ENCODE measurements around the gene ADAMTS9.

Gene ADAMTS9, protein sequence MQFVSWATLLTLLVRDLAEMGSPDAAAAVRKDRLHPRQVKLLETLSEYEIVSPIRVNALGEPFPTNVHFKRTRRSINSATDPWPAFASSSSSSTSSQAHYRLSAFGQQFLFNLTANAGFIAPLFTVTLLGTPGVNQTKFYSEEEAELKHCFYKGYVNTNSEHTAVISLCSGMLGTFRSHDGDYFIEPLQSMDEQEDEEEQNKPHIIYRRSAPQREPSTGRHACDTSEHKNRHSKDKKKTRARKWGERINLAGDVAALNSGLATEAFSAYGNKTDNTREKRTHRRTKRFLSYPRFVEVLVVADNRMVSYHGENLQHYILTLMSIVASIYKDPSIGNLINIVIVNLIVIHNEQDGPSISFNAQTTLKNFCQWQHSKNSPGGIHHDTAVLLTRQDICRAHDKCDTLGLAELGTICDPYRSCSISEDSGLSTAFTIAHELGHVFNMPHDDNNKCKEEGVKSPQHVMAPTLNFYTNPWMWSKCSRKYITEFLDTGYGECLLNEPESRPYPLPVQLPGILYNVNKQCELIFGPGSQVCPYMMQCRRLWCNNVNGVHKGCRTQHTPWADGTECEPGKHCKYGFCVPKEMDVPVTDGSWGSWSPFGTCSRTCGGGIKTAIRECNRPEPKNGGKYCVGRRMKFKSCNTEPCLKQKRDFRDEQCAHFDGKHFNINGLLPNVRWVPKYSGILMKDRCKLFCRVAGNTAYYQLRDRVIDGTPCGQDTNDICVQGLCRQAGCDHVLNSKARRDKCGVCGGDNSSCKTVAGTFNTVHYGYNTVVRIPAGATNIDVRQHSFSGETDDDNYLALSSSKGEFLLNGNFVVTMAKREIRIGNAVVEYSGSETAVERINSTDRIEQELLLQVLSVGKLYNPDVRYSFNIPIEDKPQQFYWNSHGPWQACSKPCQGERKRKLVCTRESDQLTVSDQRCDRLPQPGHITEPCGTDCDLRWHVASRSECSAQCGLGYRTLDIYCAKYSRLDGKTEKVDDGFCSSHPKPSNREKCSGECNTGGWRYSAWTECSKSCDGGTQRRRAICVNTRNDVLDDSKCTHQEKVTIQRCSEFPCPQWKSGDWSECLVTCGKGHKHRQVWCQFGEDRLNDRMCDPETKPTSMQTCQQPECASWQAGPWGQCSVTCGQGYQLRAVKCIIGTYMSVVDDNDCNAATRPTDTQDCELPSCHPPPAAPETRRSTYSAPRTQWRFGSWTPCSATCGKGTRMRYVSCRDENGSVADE (N-terminal part only)

DNA sequence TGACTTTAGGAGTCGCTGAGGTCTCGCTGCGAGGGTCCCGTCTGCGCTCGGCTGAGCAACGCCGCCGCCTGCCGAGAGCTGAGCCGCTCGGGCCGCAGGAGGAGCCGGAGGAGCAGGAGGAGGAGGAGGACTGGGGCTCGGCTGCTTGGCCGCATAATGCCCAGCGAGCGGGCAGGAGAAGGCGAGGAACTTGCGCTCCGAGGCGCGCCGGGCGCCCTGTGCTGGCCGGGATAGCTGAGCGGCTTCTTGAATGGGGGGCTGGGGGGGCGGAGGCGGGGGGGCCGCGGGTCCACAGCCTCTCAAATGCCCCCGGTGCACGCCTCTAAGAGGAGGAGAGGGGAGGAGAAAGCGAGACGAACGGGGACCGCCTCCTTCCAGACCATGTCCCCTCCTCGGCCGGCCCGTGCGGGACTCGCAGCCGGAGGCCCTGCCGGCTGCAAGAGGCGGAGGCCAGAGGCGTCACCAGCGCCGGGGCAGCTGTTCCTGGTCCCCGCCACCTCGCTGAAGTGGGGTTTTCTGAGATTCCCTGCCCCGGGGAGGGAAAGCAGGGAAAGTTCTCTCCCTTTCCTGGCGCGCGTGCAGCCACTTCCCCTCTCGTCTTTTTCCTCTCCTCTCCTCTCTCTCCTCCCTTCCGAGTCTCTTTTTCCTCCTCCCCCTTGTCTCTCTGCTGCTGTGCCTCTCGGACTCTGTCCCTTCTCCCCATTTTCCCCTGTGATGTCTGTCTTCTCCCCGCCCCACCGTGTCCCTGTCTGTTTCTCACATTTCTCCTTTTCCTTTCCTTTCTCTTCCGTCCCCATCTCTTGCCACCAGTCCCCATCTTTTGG is at the start of gene ADAMTS9:
Gene ADAMTS9 (minus strand): TSS at position 220 of the 824 bp plus-strand sequence. CDS start 343 bp downstream, outside the sequence.
- DNase-seq, result no peak

DNA sequence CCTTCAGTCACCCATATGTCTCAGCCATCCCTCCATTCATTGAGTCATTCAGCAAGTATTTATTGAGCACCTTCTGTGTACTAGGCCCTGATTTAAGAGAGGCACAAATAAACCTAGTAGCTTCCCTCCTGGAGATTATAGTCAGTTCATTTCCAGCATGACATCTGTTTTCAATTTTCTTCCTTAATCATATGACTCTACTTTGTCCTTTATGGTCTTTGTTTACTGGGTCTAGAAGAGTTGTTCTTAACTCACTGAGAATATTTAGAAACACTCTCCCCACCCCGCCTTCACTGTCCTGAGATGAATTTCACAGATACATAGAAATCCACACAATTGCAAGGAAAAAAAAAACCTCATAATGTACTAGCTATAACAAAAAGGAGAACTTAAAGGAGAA is 44.8 kb upstream of the ADAMTS9 start:
- no peak for DNase-seq

DNA sequence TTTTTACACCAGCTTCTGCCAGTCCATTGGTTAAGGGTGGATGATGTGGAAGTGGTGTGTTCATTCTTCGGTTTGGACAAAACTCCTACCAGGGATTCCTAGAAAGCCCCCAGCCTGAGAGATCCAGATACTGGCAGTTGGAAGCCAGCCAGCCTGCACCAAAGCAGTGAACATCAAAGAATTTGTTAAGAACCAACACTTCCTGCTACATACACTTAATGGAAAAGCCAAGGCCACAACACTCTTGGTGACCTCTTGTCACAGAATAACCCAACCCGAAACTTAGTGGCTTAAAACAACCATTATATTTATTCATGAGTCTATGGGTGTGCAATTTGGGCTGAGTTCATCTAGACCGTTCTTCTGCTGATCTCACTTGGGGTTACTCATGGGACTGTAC is 42.9 kb upstream of the ADAMTS9 start:
- DNase-seq, result no peak

DNA sequence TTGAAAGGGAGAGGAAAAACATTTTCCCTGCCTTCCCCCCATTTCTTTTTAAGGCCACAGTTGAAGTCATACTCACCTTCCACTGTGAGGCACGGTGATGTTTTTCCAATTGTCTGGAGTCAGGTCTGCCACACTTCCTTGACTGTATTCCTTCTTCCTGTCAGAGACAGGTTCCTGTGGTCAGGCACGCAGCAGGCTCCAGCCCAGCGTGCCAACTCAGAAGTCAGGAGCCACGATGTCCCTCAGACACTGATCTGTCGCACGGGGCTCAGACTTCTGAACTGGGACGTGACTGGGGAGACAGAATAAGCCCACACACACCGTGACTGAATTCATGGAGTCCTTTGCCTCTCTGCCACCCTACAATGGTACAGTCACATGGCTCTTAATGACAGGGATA is 41.2 kb upstream of the ADAMTS9 start:
- no peak for DNase-seq

DNA sequence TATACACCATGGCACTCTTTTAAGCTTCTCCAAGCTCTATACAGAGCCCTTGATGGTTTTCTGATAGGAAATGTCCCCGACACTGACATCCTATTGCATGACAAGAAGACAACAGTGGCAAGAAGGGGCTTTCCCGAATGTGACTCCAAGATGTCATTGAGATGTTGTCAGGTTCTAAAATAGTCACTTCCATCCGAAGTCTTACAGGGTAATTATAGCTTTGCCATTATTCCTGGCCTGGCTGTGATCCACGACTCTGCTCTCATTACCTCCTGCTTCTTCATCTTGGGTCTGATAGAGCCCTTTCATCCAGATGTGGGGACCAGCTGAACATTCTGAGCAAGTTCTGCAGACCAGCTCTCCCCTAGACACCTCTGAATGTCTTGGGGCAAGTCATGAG is 40.6 kb upstream of the ADAMTS9 start:
- DNase-seq, result no peak

DNA sequence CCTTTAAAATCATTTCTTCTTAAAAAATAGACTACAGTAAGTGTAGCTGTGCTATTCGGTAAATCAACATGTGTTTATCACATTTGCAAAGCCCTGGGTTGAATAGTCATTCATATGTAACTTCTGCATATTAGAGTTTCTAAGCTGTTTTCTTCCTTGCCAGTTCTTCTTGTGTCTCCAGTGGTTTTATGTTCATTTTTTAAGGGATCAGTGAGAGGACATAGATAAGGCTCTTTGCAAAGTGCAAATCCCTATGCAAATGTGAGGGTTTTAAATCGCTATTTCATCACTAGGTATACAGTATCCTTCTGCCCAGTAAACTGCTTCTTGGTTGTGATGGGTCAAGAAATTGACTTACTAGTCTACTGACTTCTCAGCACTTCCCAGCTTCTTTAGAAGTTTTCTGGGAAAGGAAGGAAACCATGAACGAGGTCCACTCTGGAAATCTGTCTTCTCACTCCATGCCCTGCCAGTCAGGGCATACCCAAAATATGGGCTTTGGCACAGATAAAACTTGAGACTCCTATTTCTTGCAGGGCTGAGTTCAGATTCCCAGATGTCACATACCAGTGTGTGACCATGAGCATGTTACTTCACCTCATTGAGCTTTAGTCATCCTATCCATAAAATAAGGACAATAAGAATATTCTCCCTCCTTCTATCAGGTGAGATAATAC is 38.8 kb upstream of the ADAMTS9 start:
- no peak for DNase-seq

DNA sequence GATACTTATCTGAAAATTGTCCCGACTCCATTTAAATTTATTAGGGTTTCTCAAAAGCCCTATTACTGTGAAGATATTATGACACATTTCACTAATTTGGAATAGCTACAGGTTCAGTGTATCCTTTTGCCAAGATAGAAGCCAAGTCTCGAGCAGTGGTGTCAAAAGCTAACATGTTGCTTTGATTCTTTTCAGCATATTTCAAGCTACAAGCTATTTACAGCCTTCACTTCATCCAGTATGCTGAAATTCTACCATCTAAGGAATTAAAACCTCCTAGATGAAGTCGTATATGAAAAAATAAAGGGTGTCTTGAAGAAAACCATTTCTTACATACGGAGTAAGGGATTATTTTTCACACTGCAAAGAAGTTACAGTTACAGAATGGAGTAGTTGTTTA is 31.2 kb upstream of the ADAMTS9 start:
- no peak for DNase-seq

DNA sequence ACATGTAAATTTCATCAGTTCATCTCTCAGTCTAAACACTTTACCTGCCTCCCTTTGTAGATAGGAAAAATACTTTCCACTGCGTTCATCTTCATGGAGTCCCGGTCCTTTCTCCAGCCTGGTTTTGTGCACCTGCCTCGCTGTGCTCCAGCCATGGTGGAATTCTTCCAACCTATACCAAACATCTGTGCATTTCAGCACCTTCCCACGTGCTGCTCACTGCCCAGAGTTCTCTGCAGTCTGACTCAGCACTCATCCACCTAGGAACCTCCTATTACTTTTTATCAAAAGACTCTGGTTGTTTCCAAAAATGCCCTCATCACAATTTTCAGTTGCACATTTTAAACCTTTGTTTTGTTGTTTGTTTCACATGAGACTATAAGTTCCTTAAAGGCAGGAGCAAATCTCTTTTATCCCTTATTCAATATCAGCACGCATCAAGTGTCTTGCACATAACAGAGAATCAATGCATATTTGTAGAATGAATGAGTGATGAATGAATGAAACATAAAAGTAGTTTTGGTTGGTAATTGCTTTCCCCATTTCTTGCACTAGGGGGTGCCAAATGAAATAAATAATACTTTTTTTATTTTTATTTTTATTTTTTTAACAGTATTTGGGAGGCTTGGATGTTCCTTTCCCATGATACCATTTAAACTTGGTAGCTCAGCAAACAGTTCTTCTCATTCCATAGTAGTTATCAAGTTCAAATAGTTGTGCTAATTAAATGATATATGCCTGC is 30.2 kb upstream of the ADAMTS9 start:
- no peak for DNase-seq

DNA sequence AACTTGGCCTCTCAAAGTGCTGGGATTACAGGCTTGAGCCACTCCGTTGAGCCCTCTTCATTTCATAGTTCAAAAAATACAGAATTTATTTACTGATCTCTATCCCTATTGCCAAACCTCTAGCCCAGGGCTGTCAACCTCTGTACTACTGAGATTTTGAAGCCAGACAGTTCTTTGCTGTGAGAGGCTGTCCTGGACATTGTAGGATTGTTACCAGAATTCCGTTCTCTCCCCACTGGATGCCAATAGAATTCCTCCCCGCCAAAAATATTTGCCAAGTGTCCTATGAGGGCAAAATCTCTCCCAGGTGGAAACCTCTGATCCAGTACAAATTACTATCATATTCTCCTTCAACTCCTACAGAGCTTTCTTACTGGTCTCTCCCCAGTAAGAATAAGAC is 29.6 kb upstream of the ADAMTS9 start:
- DNase-seq, result no peak

DNA sequence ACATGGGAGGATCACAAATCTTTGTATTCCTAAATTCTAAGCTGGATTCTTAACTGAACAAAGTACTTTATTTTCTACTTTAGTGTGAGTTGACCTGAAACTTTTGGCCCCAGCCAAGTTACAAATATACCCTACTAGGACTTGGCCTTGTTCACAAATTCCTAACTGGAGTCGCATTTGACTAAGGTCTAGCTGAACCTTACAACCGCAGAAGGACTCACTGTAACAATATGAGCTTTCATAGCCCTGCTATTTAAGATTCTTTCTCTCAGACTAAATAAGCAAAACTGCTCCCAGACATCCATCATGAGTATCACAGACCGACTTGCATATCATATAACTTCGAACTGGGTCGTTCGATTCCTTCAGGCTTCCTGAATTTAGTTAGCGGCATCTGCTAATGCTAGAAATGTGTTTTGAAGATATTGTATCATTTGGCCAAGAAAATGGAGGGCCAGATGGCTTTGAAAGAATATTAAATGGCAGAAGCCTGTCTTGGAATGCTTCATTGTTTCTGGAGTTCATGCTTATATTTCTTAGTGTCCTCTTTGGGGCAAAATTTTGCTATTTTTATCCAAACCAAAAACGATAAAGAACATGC is 28.4 kb upstream of the ADAMTS9 start:
- no peak for DNase-seq

DNA sequence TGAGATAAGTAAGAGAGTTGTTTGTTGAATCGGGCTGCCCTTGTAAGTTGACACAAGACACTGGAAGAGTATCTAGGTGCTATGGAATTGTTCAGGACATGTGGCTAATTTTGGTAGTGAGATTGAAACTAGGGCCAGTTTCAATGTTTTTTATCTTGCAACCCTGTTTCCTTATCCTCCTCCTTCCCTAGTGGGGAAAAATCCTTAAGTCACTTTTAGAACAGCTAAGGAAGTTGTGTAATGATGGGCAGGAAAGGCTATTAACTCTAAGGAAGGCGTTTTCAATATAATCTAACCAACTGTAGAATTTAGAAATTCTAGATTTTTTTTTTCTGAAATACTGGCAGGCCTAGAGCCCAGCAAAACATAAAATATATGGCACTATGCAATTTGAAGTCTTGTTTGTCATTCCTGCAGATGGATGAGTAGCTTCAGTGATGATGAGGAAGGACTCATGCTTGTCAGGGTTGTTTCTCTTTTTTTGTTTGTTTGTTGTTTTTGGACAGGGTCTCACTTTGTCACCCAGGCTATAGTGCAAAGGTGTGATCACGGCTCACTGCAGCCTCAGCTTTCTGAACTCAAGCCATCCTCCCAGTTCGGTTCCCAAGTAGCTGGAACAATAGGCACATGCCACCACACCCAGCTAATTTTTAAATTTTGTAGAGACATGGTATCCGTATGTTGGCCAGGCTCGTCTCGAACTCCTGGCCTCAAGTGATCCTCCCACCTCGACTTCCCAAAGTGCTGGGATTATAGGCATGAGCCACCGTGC is 27.6 kb upstream of the ADAMTS9 start:
- no peak for DNase-seq

DNA sequence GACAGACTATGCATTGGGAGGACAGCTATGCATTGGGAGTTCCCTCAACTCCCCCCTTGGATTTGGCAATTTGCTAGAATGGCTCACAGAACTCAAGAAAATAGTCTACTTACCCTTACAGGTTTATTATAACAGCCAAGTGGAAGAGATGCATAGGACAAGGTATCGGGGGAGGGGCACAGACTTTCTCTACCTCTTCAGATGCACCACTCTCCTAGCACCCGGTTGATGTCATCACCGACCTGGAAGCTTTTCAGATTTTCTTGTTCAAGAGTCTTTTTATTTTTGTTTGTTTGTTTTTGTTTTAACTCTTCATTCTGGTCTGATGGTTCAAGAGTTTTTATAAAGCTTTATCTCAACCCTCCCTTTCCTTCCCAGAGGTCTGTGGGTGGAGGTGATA is 20.7 kb upstream of the ADAMTS9 start:
- DNase-seq, result no peak

DNA sequence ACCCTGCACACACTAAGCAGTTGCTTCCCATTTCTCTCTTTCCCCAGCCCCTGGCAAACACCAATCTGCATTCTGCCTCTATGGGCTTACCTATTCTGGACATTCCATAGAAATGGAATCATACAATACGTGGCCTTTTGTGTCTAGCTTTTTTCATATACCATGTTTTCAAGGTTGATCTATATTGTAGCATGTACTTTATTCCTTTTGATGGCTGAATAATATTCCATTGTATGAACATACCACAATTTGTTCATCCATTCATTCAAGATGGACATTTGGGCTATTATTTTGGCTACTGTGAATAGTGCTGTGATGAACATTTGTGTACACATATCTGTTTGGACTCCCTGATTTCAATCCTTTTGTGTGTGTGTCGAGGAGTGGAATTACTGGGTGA is 18.1 kb upstream of the ADAMTS9 start:
- DNase-seq, result no peak

DNA sequence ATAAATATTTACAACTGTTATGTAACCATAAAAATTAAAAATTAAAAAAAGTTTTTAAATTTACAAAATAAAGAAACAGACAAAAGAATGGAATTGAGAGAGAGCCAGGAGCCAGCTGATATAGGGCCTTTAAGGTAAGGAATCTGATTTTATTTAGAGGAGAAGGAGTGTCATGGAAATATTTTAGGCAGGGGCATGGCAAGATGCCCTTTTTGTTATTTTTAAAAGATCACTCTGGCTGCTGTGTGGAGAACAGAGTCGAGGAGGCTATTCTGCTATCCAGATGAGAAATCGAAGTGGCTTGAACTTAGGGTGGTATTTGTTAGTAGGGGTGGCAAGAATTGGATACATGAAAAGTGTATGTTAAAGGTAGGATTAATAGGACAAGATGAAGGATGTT is 9.1 kb upstream of the ADAMTS9 start:
- no peak for DNase-seq

DNA sequence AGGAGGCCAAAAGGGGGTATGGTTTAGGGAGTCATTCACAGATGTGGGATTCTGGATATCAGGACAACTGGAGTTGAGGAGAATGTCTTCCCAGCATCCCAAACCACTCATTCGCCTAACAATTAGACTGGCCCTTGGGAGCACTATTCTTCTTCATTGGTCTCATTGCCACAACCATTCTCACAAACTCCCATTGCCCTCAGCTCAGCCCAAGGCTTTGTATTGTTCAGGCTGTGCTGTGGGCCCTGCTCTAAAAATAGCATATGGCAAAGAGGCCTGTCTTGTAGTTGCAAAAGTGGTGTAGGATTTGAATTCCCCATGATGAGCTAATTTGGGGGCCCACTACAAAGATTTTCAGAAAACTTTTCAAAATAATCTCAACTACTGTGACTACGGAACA is 6.3 kb upstream of the ADAMTS9 start:
- no peak for DNase-seq

DNA sequence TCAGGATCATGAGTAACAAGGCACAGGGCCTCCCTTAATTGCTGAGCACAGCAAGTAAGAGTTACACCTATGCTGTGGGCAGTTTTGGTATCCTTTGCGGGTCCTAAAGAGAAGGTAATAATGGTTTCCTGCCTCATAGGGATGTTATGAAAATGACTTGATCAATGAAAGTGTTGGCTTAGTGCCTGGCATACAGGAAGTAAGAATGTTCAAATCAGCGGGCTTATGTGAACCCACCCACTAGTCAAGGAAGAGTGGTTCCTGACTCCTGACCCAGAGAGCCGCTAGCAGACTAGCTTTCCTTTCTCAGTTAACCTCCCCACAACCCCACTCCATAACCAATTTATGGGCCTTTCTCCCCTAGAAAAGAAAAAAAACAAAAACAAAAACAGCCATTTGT is 5.2 kb upstream of the ADAMTS9 start:
- DNase-seq, result no peak

DNA sequence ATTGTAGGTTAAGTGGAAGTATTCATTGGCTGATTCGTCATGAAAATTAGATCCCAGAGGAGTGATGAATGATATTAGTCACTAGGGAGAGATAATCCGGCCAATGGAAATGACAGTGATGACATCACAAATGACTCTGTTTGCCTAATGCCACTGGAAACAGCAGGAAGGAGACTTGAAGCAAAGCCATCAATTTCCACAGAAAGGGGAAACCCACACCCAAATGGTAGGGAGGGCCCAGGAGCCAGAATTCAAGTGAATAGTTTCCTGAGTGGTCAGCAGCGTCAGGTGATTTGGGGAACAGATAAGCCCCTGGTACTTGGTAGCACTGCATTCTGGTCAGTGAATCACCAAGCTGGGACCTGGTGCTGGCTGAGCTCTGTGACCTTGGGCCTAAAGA is 3.3 kb upstream of the ADAMTS9 start:
- no peak for DNase-seq

DNA sequence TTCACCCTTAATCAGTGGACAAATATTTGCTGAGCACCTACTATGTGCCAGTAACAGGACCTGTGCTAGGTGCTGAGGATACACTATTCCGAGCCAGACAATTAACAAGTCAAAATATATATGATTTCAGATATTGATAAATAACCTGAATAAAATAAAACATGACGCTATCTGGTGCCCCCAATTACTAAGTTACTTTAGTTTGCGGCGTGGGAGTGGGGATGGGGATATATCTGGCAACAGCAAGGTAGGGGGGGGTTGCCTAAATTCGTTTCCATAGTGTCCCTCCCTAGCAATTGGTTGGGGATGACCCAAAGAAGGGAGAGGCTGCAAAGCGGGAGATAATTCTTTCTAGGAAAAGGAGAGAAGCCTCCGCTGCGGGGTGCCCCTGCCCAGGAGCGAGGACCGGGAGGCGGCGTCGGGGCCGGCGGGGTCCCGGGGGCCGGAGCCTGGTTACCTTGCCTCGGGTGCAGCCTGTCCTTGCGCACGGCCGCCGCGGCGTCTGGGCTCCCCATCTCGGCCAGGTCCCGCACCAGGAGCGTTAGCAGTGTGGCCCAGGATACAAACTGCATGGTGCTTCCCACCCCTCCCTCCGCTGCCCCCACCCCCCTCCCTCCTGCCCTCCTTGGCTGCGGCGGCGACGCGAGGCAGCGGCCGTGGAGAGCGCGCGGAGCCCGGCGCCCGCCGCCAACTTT is 567 bp downstream of the ADAMTS9 start:
- no peak for DNase-seq

DNA sequence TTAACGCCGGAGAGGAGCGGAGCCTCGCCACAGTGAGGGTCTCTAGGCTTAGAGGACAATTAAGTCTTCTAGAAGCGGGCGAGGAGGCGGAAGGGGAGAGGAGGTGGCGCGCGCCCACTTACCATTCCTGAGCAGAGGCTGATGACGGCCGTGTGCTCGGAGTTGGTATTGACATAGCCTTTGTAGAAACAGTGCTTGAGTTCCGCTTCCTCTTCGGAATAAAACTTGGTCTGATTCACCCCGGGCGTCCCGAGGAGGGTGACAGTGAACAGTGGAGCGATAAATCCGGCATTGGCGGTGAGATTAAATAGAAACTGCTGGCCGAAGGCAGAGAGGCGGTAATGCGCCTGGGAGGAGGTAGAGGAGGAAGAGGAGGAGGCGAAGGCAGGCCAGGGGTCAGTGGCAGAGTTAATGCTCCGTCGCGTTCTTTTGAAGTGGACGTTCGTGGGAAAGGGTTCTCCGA is 1.3 kb downstream of the ADAMTS9 start:
- DNase-seq, result no peak
